Measurements from ENCODE around the gene METRNL.

- no peak for TF ChIP-seq POLR2A (IDR thresholded peaks at IDR 0.05; ENCODE audit: low read depth, low read length)
- TF ChIP-seq POLR2AphosphoS5 (IDR thresholded peaks at IDR 0.05; ENCODE audit: low read depth, low read length): no peak
- TF ChIP-seq TAF1 (IDR thresholded peaks at IDR 0.05; ENCODE audit: borderline replicate concordance, low read depth, low read length): no peak
These were observed 7.7 kb downstream of the METRNL start for GRCh38 chr17:83086907-83087787.
